ENCODE data around the gene HMG20A. TPM values are rescaled to one million over a fixed set of nuclear protein-coding genes. Genes with fewer than 3 reads are reported as not detected.
A peak's percentile ranks its signal among the peaks of the same experiment; 100 is the strongest.

Gene HMG20A
- total RNA-seq, 1 donor from 2014 or later = 36.0 TPM

GRCh38 chr15:77419836-77420609, 665 bp upstream of the HMG20A start, which contains the start of gene PEAK1:
TSS of gene PEAK1 (minus strand) at chr15:77420104. CDS start at chr15:77181926, 238,178 bp downstream.
- intact Hi-C loops (cut with DNase I) = loop anchor here (1.0 to 2.0 kb wide), 2 partner anchors 76 to 233 kb away; no protein-coding TSS in a partner anchor
- peak; percentile 99 for DNase-seq (ENCODE audit: low spot score)

DNA sequence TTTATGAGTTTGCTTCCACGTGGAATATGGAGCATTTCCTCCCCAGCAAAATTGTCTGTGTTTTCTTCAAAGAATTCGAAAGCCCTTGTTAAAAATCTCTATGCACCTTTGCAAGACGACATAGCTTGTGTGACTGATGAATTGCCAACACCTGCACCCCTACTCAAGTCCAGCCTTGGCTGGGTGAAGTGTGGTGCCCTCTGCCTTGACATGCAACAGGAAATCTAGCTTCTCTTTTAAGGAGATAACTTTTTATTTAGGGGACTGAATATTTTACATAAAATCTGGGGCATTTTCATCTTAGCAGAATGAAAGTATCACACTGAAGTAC, 647 bp downstream of the HMG20A start:
- no peak for DNase-seq (ENCODE audit: low spot score)
- intact Hi-C loops (cut with DNase I) = no loop called here

- no peak for DNase-seq (ENCODE audit: low spot score)
- intact Hi-C loops (cut with DNase I) = no loop called here
These were observed 4.4 kb downstream of the HMG20A start for GRCh38 chr15:77425104-77425503.

DNA sequence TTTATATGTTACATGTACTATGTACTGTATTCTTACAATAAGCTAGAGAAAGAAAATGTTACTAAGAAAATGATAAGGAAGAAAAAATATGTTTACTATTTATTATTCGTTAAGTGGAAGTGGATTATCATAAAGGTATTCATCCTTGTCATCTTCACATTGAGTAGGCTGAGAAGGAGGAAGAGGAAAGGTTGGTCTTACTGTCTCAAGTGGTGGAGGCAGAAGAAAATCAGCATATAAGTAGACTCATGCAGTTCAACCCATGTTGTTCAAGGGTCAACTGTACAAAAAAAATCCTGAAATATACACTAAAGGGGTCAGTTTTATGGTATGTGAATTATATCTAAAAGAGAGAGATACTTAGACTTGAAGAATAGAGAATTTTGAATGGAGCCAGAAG, 5.7 kb downstream of the HMG20A start:
- DNase-seq (ENCODE audit: low spot score) = no peak
- intact Hi-C loops (cut with DNase I) = no loop called here

- intact Hi-C loops (cut with DNase I) = no loop called here
- no peak for DNase-seq (ENCODE audit: low spot score)
These were observed 6.2 kb downstream of the HMG20A start for GRCh38 chr15:77426871-77427270.

DNA sequence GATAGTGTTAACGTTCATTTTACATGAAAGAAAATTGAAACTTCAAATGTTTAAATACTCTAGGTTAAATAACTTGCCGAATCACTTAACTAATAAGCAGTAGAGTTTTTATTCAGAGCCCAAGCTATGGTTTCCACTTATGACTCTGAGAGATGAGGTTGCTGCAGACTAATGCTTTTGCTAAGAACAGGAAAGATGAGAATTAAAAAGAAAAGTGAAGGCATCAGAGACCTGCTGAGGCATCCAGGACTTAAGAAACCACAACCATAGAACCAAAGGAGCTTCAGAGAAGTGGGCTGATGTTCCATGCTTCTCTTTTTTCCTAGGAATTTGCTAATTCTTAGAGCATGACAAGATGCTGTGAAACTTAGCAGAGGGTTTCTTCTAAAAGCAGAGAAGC, 9.5 kb downstream of the HMG20A start:
- intact Hi-C loops (cut with DNase I) = no loop called here
- DNase-seq (ENCODE audit: low spot score) = no peak

GRCh38 chr15:77430652-77431051, 10.0 kb downstream of the HMG20A start:
- intact Hi-C loops (cut with DNase I) = no loop called here
- no peak for DNase-seq (ENCODE audit: low spot score)

DNA sequence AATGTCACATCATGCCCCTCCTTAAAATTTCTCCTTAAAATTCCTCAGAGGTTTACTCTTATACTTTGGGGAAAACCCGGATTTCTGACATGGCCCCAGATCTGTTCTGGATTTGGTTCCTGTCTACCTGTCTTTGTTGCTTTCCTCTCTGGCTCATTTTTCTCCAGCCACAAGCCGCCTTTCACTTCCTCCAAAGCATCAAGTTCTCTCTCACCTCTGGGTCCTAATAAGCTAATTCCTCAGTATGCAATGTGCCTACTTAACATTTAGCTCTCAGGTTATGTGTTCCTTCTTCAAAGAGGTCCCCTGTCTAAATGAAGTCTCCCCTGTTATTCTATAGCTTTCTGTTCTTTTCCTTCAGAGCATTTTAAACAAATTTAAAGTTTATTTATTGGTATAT, 16.1 kb downstream of the HMG20A start:
- DNase-seq (ENCODE audit: low spot score) = no peak
- intact Hi-C loops (cut with DNase I) = no loop called here

DNA sequence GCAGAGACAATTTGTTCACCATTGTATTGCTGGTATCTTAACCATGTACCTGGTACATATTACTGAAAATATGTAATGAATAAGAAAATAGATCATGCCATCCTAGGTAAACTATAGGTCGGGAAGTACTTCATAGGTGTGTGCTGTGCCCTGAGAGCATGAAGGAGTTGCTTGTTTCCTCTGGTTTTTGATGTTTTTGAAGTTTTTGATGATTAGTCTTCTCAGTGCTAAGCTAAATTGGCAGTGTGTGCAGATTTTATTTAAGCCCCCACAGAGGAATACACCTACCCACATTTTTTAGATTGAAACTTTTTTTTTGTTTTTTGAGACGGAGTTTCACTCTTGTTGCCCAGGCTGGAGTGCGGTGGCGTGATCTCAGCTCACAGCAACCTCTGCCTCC, 16.6 kb downstream of the HMG20A start:
- intact Hi-C loops (cut with DNase I) = no loop called here
- no peak for DNase-seq (ENCODE audit: low spot score)

GRCh38 chr15:77440378-77440999, 19.8 kb downstream of the HMG20A start:
- DNase-seq (ENCODE audit: low spot score) = no peak

GRCh38 chr15:77446840-77447390, 26.2 kb downstream of the HMG20A start:
- intact Hi-C loops (cut with DNase I) = no loop called here
- DNase-seq (ENCODE audit: low spot score) = no peak

More at GRCh38 chr15:77440378-77440999, 19.8 kb downstream of the HMG20A start:
- intact Hi-C loops (cut with DNase I) = no loop called here

DNA sequence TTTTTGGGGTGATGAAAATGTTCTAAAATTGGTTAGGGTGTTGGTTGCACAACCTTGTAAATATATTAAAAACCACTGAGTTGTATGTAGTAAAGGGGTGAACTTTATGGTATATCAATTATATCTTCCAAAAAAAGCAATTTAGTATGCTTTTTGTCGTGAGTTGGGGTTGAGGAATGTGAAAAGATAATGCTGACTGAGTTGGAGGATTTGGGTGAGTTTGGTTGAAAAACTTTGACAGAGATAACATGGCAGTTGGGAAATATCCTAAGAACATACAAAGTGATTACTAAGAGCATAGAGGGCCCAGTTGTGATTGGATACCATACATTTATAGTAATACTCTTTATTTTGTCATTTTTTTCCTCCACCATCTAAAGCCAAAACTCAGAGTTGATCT, 33.6 kb downstream of the HMG20A start:
- intact Hi-C loops (cut with DNase I) = no loop called here
- no peak for DNase-seq (ENCODE audit: low spot score)

DNA sequence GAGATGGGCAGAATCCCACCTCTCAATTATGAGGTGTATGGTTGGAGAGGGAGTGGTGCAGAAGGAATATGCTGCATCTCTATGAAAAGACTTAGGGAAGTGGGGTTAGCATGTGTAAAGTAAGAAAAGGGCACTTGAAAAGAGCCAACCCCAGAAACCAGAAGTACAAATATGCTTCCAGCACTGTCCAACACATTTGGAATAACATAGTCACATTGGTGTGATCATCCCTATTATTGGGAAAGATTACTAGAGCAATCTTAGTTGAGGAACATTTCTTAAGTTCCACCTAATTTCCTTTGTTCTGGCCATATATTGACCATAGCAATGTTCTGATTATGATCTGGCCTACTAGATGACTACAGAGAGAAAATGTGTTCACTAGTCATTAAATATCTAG, 34.3 kb downstream of the HMG20A start:
- intact Hi-C loops (cut with DNase I) = loop anchor here (5.0 kb wide), 1 partner anchor 42 kb away; no protein-coding TSS in a partner anchor
- no peak for DNase-seq (ENCODE audit: low spot score)

DNA sequence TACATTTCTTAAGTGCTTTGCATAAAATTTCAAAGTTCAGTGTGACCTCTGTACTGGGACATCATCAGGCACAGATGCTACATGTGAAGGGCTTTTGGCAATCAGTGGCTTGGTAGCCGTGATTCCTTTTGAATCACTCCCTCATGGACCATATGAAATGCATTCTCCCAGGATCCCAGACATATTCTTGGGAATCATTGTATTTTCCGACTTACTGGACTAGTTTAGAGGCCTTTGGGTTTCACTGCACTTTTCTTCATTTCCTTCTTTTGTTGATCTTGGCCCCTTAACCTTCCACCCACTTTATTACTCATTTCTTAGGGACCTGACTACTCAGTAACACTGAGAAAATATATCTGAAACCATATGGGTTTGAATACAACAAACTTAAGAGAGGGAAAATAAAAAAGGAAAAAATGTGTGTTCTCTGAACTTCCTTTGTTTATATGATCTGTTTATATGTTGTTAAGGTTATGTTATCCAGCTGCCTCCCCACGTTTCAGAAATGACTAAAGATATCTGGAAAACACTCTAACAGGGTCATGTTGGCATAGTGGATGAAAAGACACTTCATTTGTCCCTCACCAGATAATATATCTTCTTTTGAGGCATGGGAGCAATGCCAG, 35.1 kb downstream of the HMG20A start:
- no peak for DNase-seq (ENCODE audit: low spot score)

DNA sequence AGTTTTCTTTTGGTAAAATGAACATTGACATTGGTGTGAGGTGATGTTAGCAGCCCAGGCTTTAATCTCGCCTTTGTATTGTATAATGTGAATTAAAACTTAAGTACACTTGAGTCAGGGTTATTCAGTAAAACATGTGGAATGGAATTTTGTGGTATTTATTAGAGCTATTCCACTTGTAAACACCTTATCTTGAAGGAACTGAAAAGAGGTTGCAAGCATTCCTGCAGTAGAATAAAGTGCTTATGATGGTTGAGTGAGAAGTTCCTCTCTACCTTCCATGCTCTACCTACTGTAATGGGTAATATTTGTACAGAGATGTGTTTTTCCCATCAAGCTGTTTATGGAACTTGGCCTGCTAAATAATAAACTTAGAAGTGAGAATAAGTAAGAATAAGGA, 36.1 kb downstream of the HMG20A start:
- intact Hi-C loops (cut with DNase I) = loop anchor here (5.0 kb wide), 1 partner anchor 41 kb away; no protein-coding TSS in a partner anchor
- no peak for DNase-seq (ENCODE audit: low spot score)

More for the DNA sequence above, 35.1 kb downstream of the HMG20A start:
- intact Hi-C loops (cut with DNase I) = loop anchor here (5.0 kb wide), 1 partner anchor 41 kb away; no protein-coding TSS in a partner anchor

GRCh38 chr15:77457191-77457904, 36.7 kb downstream of the HMG20A start:
- intact Hi-C loops (cut with DNase I) = loop anchor here (5.0 kb wide), 1 partner anchor 40 kb away; no protein-coding TSS in a partner anchor
- no peak for DNase-seq (ENCODE audit: low spot score)

GRCh38 chr15:77457905-77458265, 37.2 kb downstream of the HMG20A start:
- DNase-seq (ENCODE audit: low spot score) = no peak
- intact Hi-C loops (cut with DNase I) = loop anchor here (5.0 kb wide), 1 partner anchor 39 kb away; no protein-coding TSS in a partner anchor

DNA sequence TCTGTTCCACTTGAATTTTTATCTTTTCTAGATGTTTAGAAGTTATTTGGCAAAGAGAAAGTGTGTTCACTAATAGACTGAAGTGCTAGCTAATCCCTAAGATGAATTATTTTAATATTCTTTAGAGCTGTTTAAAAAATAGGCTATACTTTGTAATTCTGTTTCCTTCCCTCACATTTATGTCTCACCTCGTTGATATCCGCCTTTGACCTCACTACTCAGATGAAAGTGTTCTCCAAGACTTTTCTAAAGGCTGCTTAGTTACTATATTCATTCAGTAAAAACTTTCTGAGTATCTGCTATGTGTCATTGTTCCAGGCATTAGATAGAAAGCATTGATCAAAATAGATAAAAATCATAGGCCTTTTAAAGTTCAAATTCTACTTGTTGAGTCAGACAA, 38.3 kb downstream of the HMG20A start:
- intact Hi-C loops (cut with DNase I) = loop anchor here (5.0 kb wide), 1 partner anchor 38 kb away; no protein-coding TSS in a partner anchor
- no peak for DNase-seq (ENCODE audit: low spot score)

GRCh38 chr15:77461486-77461885, 40.8 kb downstream of the HMG20A start:
- DNase-seq (ENCODE audit: low spot score) = no peak
- intact Hi-C loops (cut with DNase I) = no loop called here

All from cardiac septum (tissue), 1 donor.